NCI-H2196 (cell line): Measurements from ENCODE around the gene CRIM1.

Experiments used
- DNase-seq: peaks from one replicate; lab custom pipeline; 2025; ENCODE audit not compliant: unreplicated experiment; lab: John Stamatoyannopoulos, UW

CRIM1 gene

GRCh38 chr2:36513661-36514060 is 158.1 kb downstream of the CRIM1 start:
- DNase-seq: no peak

GRCh38 chr2:36515538-36515937 is 160.0 kb downstream of the CRIM1 start:
- no peak for DNase-seq

GRCh38 chr2:36516136-36516870 is 160.7 kb downstream of the CRIM1 start:
- DNase-seq: no peak

GRCh38 chr2:36520431-36520830 is 164.9 kb downstream of the CRIM1 start:
- no peak for DNase-seq

GRCh38 chr2:36523153-36523552 is 167.6 kb downstream of the CRIM1 start:
- DNase-seq: no peak

- no peak for DNase-seq
Measured at GRCh38 chr2:36525245-36525644, 169.7 kb downstream of the CRIM1 start.

GRCh38 chr2:36526226-36526625 is 170.6 kb downstream of the CRIM1 start:
- DNase-seq: no peak

GRCh38 chr2:36528274-36528673 is 172.7 kb downstream of the CRIM1 start:
- no peak for DNase-seq

GRCh38 chr2:36528766-36529392 is 173.3 kb downstream of the CRIM1 start:
- no peak for DNase-seq

- no peak for DNase-seq
Measured at GRCh38 chr2:36530178-36530982, 174.8 kb downstream of the CRIM1 start.

GRCh38 chr2:36530983-36531354 is 175.4 kb downstream of the CRIM1 start:
- no peak for DNase-seq

GRCh38 chr2:36534275-36534799 is 178.8 kb downstream of the CRIM1 start:
- DNase-seq: no peak

GRCh38 chr2:36535099-36535498 is 179.5 kb downstream of the CRIM1 start:
- no peak for DNase-seq

GRCh38 chr2:36536776-36537175 is 181.2 kb downstream of the CRIM1 start:
- no peak for DNase-seq

GRCh38 chr2:36538335-36538734 is 182.8 kb downstream of the CRIM1 start:
- peak; percentile 63 for DNase-seq

- DNase-seq: no peak
Measured at GRCh38 chr2:36539631-36540030, 184.1 kb downstream of the CRIM1 start.

GRCh38 chr2:36540986-36541754 is 185.6 kb downstream of the CRIM1 start:
- no peak for DNase-seq

- DNase-seq: no peak
Measured at GRCh38 chr2:36541891-36542595, 186.5 kb downstream of the CRIM1 start.

GRCh38 chr2:36544638-36545338 is 189.2 kb downstream of the CRIM1 start:
- DNase-seq: no peak
